ENCODE measurements around the gene FXYD7. TPM values are rescaled to one million over a fixed set of nuclear protein-coding genes. Genes with fewer than 3 reads are reported as not detected.
"Not testable (repeated sequence)": the region's sequence is repeated elsewhere in the genome, so short reads cannot be mapped to it uniquely, and the experiment has no call there.

Gene FXYD7
- polyA plus RNA-seq, 1 donor from 2014 or later = 35.7 TPM

DNA sequence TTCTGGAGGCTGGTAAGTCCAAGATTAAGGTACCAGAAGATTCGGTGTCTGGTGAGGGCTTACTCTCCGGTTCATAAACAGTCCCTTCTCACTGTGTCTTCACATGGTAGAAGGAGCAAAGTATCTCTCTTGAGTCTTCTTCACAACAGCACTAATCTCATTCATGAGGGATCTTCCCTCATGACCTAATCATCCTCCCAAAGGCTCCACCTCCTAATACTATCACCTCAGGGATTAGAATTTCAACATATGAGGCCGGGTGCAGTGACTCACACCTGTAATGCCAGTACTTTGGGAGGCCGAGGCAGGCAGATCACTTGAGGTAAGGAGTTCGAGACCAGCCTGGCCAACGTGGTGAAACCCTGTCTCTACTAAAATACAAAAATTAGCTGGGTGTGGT is 53.8 kb downstream of the FXYD7 start:
- H3K9ac ChIP-seq (ENCODE audit: low read length); H3F3A ChIP-seq (ENCODE audit: insufficient read depth, low read length, poor library complexity, severe bottlenecking); H4K20me1 ChIP-seq (ENCODE audit: insufficient read depth); H3K9me2 ChIP-seq (ENCODE audit: insufficient read depth, low read length); H3K79me2 ChIP-seq (replicated peaks; ENCODE audit: insufficient read depth, low read length); H3K27ac ChIP-seq (ENCODE audit: low read length); H2AFZ ChIP-seq (ENCODE audit: low read depth, low read length); H3K36me3 ChIP-seq (ENCODE audit: insufficient read depth, low read length); H3K9me3 ChIP-seq (ENCODE audit: low read length); H3K4me2 ChIP-seq (ENCODE audit: low read length); H3K27me3 ChIP-seq (ENCODE audit: insufficient read depth, low read depth, low read length); H3K4me3 ChIP-seq (ENCODE audit: low read length): not testable (repeated sequence)

DNA sequence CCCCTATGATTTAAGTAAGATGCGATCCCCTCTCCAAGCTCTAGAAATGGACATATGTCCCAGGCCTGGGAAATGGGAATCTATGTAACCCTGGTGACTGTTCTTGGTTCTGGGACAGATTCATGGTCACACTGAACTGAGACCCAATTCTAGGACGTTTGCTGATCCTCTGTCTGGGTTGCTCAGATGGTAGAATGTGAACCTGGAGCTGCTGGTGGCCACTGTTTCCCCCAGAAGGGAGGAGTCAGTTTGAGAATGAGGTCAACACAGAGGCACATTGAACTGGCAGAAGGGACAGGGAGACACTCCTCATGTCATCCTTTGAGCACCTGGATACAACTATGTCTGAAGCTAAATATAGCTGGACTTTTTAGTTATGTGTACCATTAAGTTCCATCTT is 56.4 kb downstream of the FXYD7 start:
- Histone ChIP-seq H3K36me3 (ENCODE audit: insufficient read depth, low read length) (no peaks in the 10 kb centered on the region), H3K4me2 (ENCODE audit: low read length) (no peak overlapping the region), H3K9me2 (ENCODE audit: insufficient read depth, low read length) (no peaks in the 10 kb centered on the region), H3K79me2 (replicated peaks; ENCODE audit: insufficient read depth, low read length) (no peaks in the 10 kb centered on the region), H3K27me3 (ENCODE audit: insufficient read depth, low read depth, low read length) (no peaks in the 10 kb centered on the region), H3K9ac (ENCODE audit: low read length) (no peak overlapping the region), H3K9me3 (ENCODE audit: low read length) (no peaks in the 10 kb centered on the region), H3K27ac (ENCODE audit: low read length) (no peak overlapping the region), H4K20me1 (ENCODE audit: insufficient read depth) (no peaks in the 10 kb centered on the region), H3F3A (ENCODE audit: insufficient read depth, low read length, poor library complexity, severe bottlenecking) (no peaks in the 10 kb centered on the region), H2AFZ (ENCODE audit: low read depth, low read length) (no peak overlapping the region), H3K4me3 (ENCODE audit: low read length) (no peak overlapping the region)
- TF ChIP-seq EP300 (conservative IDR thresholded peaks at IDR 0.05; ENCODE audit: poor library complexity, severe bottlenecking) (no peak), TAF1 (IDR thresholded peaks at IDR 0.05; ENCODE audit: low read depth) (no peak), MXI1 (conservative IDR thresholded peaks at IDR 0.05; ENCODE audit: poor library complexity, severe bottlenecking) (no peak), POLR2AphosphoS5 (IDR thresholded peaks at IDR 0.05) (no peak)
- TF ChIP-seq, protein P1, sequence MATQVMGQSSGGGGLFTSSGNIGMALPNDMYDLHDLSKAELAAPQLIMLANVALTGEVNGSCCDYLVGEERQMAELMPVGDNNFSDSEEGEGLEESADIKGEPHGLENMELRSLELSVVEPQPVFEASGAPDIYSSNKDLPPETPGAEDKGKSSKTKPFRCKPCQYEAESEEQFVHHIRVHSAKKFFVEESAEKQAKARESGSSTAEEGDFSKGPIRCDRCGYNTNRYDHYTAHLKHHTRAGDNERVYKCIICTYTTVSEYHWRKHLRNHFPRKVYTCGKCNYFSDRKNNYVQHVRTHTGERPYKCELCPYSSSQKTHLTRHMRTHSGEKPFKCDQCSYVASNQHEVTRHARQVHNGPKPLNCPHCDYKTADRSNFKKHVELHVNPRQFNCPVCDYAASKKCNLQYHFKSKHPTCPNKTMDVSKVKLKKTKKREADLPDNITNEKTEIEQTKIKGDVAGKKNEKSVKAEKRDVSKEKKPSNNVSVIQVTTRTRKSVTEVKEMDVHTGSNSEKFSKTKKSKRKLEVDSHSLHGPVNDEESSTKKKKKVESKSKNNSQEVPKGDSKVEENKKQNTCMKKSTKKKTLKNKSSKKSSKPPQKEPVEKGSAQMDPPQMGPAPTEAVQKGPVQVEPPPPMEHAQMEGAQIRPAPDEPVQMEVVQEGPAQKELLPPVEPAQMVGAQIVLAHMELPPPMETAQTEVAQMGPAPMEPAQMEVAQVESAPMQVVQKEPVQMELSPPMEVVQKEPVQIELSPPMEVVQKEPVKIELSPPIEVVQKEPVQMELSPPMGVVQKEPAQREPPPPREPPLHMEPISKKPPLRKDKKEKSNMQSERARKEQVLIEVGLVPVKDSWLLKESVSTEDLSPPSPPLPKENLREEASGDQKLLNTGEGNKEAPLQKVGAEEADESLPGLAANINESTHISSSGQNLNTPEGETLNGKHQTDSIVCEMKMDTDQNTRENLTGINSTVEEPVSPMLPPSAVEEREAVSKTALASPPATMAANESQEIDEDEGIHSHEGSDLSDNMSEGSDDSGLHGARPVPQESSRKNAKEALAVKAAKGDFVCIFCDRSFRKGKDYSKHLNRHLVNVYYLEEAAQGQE (IDR thresholded peaks at IDR 0.05; ENCODE audit: borderline replicate concordance) = no peak

DNA sequence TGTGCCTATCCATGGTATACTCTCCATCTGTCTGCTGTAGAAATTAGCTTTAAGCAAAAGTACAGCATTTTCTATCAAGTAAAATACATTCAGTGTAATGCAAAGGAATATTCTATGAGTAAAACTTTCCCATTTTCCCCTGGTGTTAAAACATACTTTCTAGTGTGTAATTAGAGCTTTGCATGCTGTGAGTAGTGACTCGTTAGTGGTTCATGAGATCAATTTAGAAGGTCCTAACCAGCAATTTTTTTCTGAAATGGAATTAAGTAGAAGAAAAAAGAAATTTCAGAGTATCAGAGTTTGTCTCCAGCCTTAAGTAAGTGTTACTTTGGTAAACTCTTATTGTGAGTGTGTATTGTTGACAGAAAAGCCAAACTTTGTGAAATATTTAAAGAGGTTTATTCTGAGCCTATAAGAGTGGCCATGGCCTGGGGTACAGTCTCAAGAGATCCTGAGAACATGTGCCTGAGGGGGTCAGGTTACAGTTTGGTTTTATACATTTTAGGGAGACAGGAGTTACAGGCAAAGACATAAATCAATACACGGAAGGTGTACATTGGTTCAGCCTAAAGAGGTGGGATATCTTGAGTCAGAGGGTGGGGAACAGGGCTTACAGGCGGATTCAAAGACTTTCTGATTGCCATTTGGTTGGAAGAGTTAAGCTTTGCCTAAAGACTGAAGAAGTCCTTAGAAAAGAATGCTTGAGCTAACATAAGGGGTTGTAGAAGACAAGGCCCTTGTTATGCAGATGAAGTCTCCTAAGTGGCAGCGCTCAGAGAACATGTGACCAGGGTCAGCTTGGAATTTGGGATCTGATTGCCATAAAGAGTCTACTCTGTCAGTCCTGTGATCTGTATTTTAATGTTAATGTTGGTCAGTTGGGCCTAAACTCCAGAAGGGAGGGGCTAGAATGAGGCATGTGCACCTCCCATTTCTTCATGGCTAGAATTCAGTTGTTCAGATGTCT is 60.0 kb downstream of the FXYD7 start:
- TF ChIP-seq POLR2AphosphoS5 (IDR thresholded peaks at IDR 0.05) = no peak
- TF ChIP-seq, protein P2, sequence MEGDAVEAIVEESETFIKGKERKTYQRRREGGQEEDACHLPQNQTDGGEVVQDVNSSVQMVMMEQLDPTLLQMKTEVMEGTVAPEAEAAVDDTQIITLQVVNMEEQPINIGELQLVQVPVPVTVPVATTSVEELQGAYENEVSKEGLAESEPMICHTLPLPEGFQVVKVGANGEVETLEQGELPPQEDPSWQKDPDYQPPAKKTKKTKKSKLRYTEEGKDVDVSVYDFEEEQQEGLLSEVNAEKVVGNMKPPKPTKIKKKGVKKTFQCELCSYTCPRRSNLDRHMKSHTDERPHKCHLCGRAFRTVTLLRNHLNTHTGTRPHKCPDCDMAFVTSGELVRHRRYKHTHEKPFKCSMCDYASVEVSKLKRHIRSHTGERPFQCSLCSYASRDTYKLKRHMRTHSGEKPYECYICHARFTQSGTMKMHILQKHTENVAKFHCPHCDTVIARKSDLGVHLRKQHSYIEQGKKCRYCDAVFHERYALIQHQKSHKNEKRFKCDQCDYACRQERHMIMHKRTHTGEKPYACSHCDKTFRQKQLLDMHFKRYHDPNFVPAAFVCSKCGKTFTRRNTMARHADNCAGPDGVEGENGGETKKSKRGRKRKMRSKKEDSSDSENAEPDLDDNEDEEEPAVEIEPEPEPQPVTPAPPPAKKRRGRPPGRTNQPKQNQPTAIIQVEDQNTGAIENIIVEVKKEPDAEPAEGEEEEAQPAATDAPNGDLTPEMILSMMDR (IDR thresholded peaks at IDR 0.05; ENCODE audit: poor library complexity, severe bottlenecking) = no peak
- no peak for TF ChIP-seq MXI1 (conservative IDR thresholded peaks at IDR 0.05; ENCODE audit: poor library complexity, severe bottlenecking)
- TF ChIP-seq TAF1 (IDR thresholded peaks at IDR 0.05; ENCODE audit: low read depth) = no peak
- no peak for TF ChIP-seq SMC3 (conservative IDR thresholded peaks at IDR 0.05; ENCODE audit: poor library complexity)
- no peak for TF ChIP-seq EP300 (conservative IDR thresholded peaks at IDR 0.05; ENCODE audit: poor library complexity, severe bottlenecking)
- TF ChIP-seq EZH2 (IDR thresholded peaks at IDR 0.05; ENCODE audit: borderline replicate concordance, insufficient read depth, low read length, poor library complexity, severe bottlenecking) = no peak
- TF ChIP-seq RAD21 (conservative IDR thresholded peaks at IDR 0.05) = no peak
- TF ChIP-seq, protein P1 (IDR thresholded peaks at IDR 0.05; ENCODE audit: borderline replicate concordance) = no peak
- H2AFZ ChIP-seq (ENCODE audit: low read depth, low read length) = no peak overlapping the region
- no peaks in the 10 kb centered on the region for H3K79me2 ChIP-seq (replicated peaks; ENCODE audit: insufficient read depth, low read length)
- no peaks in the 10 kb centered on the region for H3K9me2 ChIP-seq (ENCODE audit: insufficient read depth, low read length)
- H3F3A ChIP-seq (ENCODE audit: insufficient read depth, low read length, poor library complexity, severe bottlenecking) = no peaks in the 10 kb centered on the region
- H4K20me1 ChIP-seq (ENCODE audit: insufficient read depth) = no peaks in the 10 kb centered on the region
- no peak overlapping the region for H3K4me3 ChIP-seq (ENCODE audit: low read length)
- H3K4me2 ChIP-seq (ENCODE audit: low read length) = no peak overlapping the region
- H3K27ac ChIP-seq (ENCODE audit: low read length) = no peak overlapping the region
- no peak overlapping the region for H3K9ac ChIP-seq (ENCODE audit: low read length)
- no peaks in the 10 kb centered on the region for H3K36me3 ChIP-seq (ENCODE audit: insufficient read depth, low read length)
- no peaks in the 10 kb centered on the region for H3K27me3 ChIP-seq (ENCODE audit: insufficient read depth, low read depth, low read length)
- H3K9me3 ChIP-seq (ENCODE audit: low read length) = no peaks in the 10 kb centered on the region

All from neural cell (in vitro differentiated cells).